ENCODE measurements around the gene NDUFS7. TPM values are rescaled to one million over a fixed set of nuclear protein-coding genes. Genes with fewer than 3 reads are reported as not detected.
"Not testable (repeated sequence)": the region's sequence is repeated elsewhere in the genome, so short reads cannot be mapped to it uniquely, and the experiment has no call there.

NDUFS7 gene
- total RNA-seq, 1 donor from 2014 or later, result 76.7 TPM

DNA sequence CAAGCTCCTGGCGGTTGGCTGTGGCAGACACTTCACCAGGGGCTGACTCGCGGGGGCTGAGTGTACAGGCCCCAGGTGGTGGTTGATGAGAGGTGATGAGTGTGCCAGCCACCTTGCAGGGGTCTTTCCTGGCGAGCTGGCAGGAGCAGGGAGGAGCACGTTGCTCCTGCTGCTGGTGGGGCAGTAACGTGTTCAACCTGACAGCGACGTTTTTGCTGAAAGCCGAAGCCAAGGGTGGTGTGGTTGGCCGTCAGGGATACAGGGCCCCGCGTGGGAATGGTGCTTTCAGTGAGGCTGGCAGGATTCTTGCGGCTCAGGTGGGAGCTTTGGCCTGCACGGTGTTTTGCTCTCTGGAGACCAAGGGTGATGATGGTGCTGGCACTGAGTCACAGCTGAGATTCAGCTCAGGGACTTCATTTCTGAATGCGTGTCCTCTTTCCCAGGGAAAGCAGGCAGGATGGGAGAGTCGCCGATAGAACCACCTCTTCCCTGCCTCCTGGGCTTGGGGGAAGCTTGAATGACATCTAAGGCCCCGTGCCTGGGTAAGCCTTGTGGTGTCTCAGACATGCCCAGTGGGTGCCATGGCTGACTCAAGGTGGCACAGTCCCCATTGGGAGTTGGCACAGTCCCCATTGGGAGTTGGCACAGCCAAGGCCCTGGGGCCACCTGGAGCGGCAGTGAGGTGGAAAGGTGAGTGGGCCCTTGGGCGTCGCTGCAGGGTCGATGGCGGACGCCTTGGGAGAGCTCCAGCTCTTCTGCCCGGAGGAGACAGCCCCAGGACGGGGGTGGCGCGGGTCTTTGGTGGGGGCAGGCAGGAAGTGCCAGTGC lies 32.5 kb downstream of the NDUFS7 start:
- DNase-seq (no peak), ATAC-seq (peak in 1 of 2 donors; percentile 3)
- Histone ChIP-seq H3K27me3 (ENCODE audit: low read depth) (no peaks in the 10 kb centered on the region), H3K4me3 (peak overlapping the region; percentile 32), H3K36me3 (peaks cover 51% of the 10 kb centered on the region), H3K4me1 (peaks cover 75% of the 10 kb centered on the region), H3K27ac (peak overlapping the region; percentile 85), H3K9me3 (no peaks in the 10 kb centered on the region)
- TF ChIP-seq CTCF (IDR thresholded peaks at IDR 0.05), result no peak
- intact Hi-C loops (cut with DNase I), result no loop called here

DNA sequence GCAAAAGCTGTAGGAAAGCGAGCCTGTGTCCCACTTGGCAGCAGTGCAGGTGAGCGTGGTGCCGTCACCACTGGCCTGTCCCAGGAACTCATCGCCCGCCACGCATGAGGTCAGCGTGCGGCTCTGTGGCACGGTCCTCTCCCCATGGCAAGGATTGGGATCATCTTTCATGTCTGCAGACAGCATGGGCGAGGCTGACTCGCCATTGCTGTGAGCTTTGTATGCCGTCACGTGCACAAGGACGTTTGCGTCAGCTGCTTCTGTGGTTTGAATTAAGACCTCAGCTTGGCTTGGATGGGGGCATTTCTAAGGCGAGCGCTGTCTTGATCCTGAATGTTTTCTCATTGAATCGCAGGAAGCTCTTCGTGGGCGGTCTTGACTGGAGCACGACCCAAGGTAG lies 33.4 kb downstream of the NDUFS7 start:
- Histone ChIP-seq H3K27ac (peak overlapping the region; percentile 85), H3K27me3 (ENCODE audit: low read depth) (no peaks in the 10 kb centered on the region), H3K36me3 (peaks cover 55% of the 10 kb centered on the region), H3K4me3 (no peak overlapping the region), H3K4me1 (peaks cover 66% of the 10 kb centered on the region), H3K9me3 (no peaks in the 10 kb centered on the region)
- TF ChIP-seq CTCF (IDR thresholded peaks at IDR 0.05), result no peak
- ATAC-seq, result no peak
- intact Hi-C loops (cut with DNase I), result no loop called here
- no peak for DNase-seq

DNA sequence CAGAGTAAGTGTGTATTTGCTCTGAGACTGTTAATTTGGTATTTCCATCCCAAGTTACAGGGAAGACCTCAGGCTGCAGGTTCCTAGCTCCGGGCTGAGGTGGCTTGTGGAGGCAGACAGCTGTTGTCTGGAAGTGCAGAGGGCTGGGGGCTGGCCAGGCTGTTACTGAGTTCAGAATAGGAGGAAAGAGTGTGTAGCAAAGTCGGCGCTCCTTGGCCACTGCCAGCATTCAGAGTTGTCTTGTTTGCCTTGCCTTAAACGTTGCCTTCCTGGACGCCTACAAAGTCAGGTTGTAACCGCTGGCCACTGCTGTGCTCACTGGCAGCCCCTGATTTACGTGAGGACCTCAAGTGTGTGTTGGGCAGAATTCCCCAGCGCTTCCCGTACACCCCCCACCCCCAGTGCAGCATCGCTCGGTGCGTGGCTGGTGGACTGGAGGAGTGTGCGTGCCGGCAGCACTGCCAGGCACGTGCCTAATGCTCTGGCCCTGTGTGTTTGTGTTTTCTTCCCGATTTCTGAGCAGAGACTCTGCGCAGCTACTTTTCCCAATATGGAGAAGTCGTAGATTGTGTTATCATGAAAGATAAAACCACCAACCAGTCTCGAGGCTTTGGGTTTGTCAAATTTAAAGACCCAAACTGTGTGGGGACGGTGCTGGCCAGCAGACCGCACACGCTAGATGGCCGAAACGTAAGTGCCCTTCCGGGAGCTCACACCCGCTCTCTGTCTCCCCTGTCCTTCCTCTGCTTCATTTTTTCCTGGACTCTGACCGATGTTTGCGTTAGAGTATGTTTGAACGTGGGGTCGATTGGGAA lies 34.2 kb downstream of the NDUFS7 start:
- Histone ChIP-seq H3K4me3 (no peak overlapping the region), H3K27ac (peak overlapping the region; percentile 24), H3K36me3 (peaks cover 59% of the 10 kb centered on the region), H3K9me3 (no peaks in the 10 kb centered on the region), H3K27me3 (ENCODE audit: low read depth) (no peaks in the 10 kb centered on the region), H3K4me1 (peaks cover 58% of the 10 kb centered on the region)
- no peak for TF ChIP-seq CTCF (IDR thresholded peaks at IDR 0.05)
- intact Hi-C loops (cut with DNase I), result no loop called here
- ATAC-seq (no peak), DNase-seq (no peak)

DNA sequence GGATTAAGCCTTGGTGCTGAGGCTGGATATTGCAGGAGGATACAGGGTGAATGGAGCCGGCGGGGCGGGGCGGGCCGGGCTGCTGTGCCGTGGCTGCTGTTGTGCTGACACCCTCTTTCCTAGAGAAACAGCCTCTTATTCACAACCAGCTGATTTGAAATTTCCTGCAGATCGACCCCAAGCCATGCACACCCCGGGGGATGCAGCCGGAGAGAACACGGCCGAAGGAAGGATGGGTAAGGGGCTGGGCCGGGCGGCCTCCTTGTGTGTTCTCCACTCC lies 34.7 kb downstream of the NDUFS7 start:
- no peak for DNase-seq
- no peak for ATAC-seq
- intact Hi-C loops (cut with DNase I), result no loop called here
- Histone ChIP-seq H3K4me1 (peaks cover 53% of the 10 kb centered on the region), H3K9me3 (no peaks in the 10 kb centered on the region), H3K36me3 (peaks cover 59% of the 10 kb centered on the region), H3K27ac (no peak overlapping the region), H3K27me3 (ENCODE audit: low read depth) (no peaks in the 10 kb centered on the region), H3K4me3 (no peak overlapping the region)
- TF ChIP-seq CTCF (IDR thresholded peaks at IDR 0.05), result no peak

DNA sequence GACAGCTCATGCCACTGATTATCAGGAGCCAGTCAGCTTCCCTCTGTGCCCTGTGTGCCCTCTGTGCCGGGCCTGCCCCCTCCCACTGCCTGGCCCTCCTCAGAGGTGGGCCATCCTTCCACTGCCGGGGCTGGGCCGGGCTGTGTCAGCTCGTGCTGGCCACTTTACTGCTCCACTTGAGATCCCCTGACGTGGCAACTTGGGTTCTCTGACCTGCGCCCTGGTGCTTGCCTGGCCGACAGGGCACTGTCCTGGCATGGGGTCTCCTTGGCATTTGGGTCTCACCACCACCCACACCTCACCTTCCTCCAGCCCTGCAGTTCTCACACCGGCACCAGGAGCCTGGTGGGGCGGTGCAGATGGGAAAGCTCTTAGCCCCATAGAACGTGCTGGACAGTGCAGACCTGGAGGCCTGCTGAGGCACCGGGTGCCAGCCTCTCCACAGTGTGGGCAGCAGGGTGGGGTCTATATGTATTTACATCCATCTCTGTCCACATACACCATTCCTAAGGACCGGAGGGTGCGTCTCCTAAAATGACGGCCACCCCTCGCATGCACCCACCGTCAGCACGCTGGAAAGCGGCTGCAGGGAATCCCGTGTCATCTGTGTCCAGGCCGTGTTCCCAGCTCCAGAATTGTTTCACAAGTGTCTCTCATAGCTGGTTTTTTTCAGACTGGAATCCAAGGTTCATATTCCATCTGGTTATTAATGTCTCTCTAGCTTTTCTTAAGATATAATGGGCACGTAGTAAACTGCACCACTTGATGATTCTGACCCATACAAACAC lies 35.4 kb downstream of the NDUFS7 start:
- peaks cover 62% of the 10 kb centered on the region for H3K36me3 ChIP-seq
- no peak for ATAC-seq
- H3K4me1 ChIP-seq, result peaks cover 46% of the 10 kb centered on the region
- no peaks in the 10 kb centered on the region for H3K9me3 ChIP-seq
- no peak for DNase-seq
- intact Hi-C loops (cut with DNase I), result no loop called here
- H3K27me3 ChIP-seq (ENCODE audit: low read depth), result no peaks in the 10 kb centered on the region
- no peak overlapping the region for H3K4me3 ChIP-seq
- no peak overlapping the region for H3K27ac ChIP-seq
- TF ChIP-seq CTCF (IDR thresholded peaks at IDR 0.05), result no peak

DNA sequence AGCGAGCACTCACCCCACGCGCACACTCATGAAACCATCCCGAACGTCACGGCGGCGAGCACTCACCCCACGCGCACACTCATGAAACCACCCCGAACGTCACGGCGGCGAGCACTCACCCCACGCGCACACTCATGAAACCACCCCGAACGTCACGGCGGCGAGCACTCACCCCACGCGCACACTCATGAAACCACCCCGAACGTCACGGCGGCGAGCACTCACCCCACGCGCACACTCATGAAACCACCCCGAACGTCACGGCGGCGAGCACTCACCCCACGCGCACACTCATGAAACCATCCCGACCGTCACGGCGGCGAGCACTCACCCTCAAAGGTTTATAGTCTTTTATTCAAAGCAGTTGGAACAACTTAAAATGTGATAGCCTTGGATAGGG lies 36.4 kb downstream of the NDUFS7 start:
- H3K4me3 ChIP-seq; H3K27me3 ChIP-seq (ENCODE audit: low read depth); ATAC-seq; intact Hi-C loops (cut with DNase I); DNase-seq; H3K9me3 ChIP-seq; H3K27ac ChIP-seq: not testable (repeated sequence)
- Histone ChIP-seq H3K4me1 (peaks cover 37% of the 10 kb centered on the region), H3K36me3 (peaks cover 70% of the 10 kb centered on the region)
